Measurements from ENCODE around the gene CHRNA7. TPM values are rescaled to one million over a fixed set of nuclear protein-coding genes. Genes with fewer than 3 reads are reported as not detected.

The CHRNA7 gene
- total and polyA plus RNA-seq, 10 of the 15 experiments (the other 5 are each of a cell fraction or from before 2014, with no cell fraction given) = 0.06 to 0.15 (median 0.12) TPM; not detected in 7

- TF ChIP-seq RB1 (IDR thresholded peaks at IDR 0.05; ENCODE audit: borderline replicate concordance) = no peak
- TF ChIP-seq ZNF384 (IDR thresholded peaks at IDR 0.05; ENCODE audit: borderline replicate concordance, low read depth, low read length) = no peak
- no peak for TF ChIP-seq EZH2 (IDR thresholded peaks at IDR 0.05; ENCODE audit: borderline replicate concordance, control insufficient read depth, low read depth, low read length)
- TF ChIP-seq SREBF2 (IDR thresholded peaks at IDR 0.05; ENCODE audit: low read length) = no peak
- TF ChIP-seq USF1 (IDR thresholded peaks at IDR 0.05; ENCODE audit: borderline replicate concordance, extremely low read length, insufficient read depth, low read depth, low read length) = no peak
- TF ChIP-seq BMI1 (IDR thresholded peaks at IDR 0.05; ENCODE audit: borderline replicate concordance) = no peak
- no peak for TF ChIP-seq SMAD1 (IDR thresholded peaks at IDR 0.05; ENCODE audit: low read depth, partially characterized antibody)
- no peak for TF ChIP-seq PAX8 (IDR thresholded peaks at IDR 0.05)
- no peak for TF ChIP-seq KDM1A (IDR thresholded peaks at IDR 0.05; ENCODE audit: borderline replicate concordance)
- TF ChIP-seq ASH2L (IDR thresholded peaks at IDR 0.05; ENCODE audit: borderline replicate concordance, low read depth) = no peak
- no peak for TF ChIP-seq IKZF2 (IDR thresholded peaks at IDR 0.05)
Measured at GRCh38 chr15:32004249-32004648, 26.1 kb upstream of the CHRNA7 start (continued).

- Histone ChIP-seq H3K9me3 (replicated peaks; ENCODE audit: control insufficient read depth, insufficient read depth, low read length) (no peaks in the 10 kb centered on the region), H3K9ac (ENCODE audit: control insufficient read depth, insufficient read depth, low read length) (no peak overlapping the region), H3K4me1 (ENCODE audit: control insufficient read depth, insufficient read depth, low read length) (no peaks in the 10 kb centered on the region), H4K20me1 (ENCODE audit: control insufficient read depth, insufficient read depth) (no peaks in the 10 kb centered on the region), H3K27me3 (replicated peaks in 1 of 2; ENCODE audit: control insufficient read depth in 2 of 2, insufficient read depth in 2 of 2, low read length in 1 of 2) (no peaks in the 10 kb centered on the region), H3K36me3 (ENCODE audit: control insufficient read depth in 2 of 2, insufficient read depth in 2 of 2, low read length in 1 of 2) (no peaks in the 10 kb centered on the region), H3K27ac (ENCODE audit: control insufficient read depth, insufficient read depth) (no peak overlapping the region), H3K79me2 (ENCODE audit: control insufficient read depth, insufficient read depth, low read length) (no peaks in the 10 kb centered on the region), H2AFZ (ENCODE audit: control insufficient read depth, low read depth, low read length) (no peak overlapping the region), H3K4me3 (no peak overlapping the region), H3K4me2 (ENCODE audit: control insufficient read depth, insufficient read depth) (no peak overlapping the region)
- no peak for DNase-seq (ENCODE audit: low read depth, low spot score)
- RAD21 ChIA-PET (ENCODE audit: unreplicated experiment) = no interaction called here
- POLR2A ChIA-PET = no interaction called here
- in situ Hi-C loops (cut with MboI) (loop anchor here (5.0 kb wide), 1 partner anchor 45 kb away; no protein-coding TSS in a partner anchor), intact Hi-C loops (cut with micrococcal nuclease; ENCODE audit: unreplicated experiment) (no loop called here)
- CTCF ChIA-PET = no interaction called here
- no TSS peak for BruUV-seq (replicated peaks)
- TF ChIP-seq NFXL1 (IDR thresholded peaks at IDR 0.05; ENCODE audit: borderline replicate concordance) (no peak), EZH2 (IDR thresholded peaks at IDR 0.05; ENCODE audit: borderline replicate concordance, control insufficient read depth, low read depth, low read length) (no peak), MYC (IDR thresholded peaks at IDR 0.05; ENCODE audit: insufficient read depth, insufficient read length, insufficient replicate concordance, low read length, severe bottlenecking) (no peak), IKZF2 (IDR thresholded peaks at IDR 0.05) (no peak), SUPT20H (IDR thresholded peaks at IDR 0.05; ENCODE audit: borderline replicate concordance, control insufficient read depth, low read depth, low read length) (no peak), ZBED1 (IDR thresholded peaks at IDR 0.05; ENCODE audit: borderline replicate concordance) (no peak), EP300 (IDR thresholded peaks at IDR 0.05; ENCODE audit: borderline replicate concordance in 1 of 2, control insufficient read depth in 1 of 2, low read depth in 2 of 2, low read length in 2 of 2) (no peak), ZBTB40 (IDR thresholded peaks at IDR 0.05; ENCODE audit: borderline replicate concordance) (no peak)
- WGBS (ENCODE audit: insufficient coverage, insufficient replicate concordance, low lambda C conversion rate, missing lambda C conversion rate) = 6% methylated on average over 5 of the region's 6 CpGs
- FAIRE-seq = no peak
- no peak for ATAC-seq
- SMC1A ChIA-PET (ENCODE audit: uncharacterized antibody, unreplicated experiment) = no interaction called here
Measured at GRCh38 chr15:32007355-32007960, 22.9 kb upstream of the CHRNA7 start.

All from GM12878 (cell line).